GM21619 (cell line): ENCODE measurements around the gene PPFIA4.

Experiments
- ATAC-seq: cut with Tn5 transposase; IDR thresholded peaks from one replicate; pipeline ENCODE4 v1.9.1; 2021; ENCODE audit not compliant: unreplicated experiment

PPFIA4 gene

DNA sequence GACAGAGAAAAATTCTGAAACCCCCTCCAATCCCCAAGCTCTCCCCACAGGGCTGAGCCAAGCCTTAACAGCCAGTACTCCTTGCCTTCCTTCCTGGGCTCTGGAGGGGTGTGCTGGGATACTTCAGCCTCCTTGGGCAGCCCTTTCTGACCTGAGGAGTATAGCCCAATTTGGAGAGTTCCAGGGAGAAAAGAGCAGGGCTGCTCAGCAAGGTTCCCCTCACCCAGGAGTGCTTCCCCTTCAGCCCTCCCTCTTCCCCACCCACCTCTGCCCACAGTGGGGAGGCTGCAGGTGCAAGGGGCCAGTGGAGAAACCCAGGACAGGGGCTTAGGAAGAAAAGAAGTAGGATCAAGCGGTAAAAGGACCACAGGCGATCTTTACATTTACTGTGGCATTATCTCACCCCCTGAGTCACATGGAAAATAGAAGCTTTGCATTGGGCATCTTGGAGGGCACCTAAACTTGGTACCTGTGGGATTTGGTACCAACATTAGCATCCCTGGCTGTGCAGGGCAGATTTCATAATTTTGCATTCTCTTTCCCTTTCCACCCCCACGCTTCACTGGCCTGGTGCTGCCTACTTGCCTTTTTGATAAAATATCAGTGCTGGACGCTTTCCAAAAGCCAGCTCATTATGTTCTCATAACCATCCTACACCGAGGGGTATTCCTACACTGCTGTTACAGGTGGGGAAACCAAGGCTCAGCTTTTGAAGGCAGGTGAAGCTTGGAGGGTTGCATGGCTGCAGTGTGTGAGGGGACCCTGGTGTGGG lies 98.4 kb downstream of the PPFIA4 start:
- no peak for ATAC-seq

DNA sequence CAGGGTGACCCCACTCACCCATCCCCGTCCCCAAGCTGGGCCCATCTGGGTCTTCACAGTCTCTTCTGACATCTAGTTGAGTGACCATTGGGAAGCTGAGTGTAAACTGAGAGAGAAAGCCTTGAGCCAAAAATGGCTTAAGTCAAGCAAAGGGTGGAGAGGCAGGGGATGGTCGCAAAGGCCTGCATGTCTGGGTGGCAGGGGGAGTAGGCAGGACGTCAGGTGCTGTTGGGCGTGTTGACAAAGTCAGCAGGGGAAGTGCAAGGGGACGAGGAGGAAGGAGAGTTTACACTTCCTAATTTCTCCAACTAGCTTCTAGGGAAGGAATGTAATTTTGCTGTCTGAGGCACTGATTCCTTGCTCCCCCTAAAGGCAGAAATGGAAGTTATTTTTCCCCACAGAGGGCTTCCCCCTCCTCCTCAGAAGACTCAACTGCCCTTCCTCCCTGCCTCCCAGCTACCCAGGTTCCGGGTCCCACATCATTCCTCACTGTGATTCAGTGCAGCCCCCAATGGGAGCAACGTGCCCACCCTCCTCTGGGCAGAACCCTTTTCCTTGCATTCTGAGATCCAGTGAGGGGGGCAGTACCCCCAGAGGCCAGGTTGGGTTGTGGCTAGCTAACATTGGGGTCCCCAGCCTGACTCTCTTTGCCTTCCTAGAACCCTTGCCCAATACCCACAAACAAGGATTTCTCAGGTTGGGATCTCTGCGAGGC lies 100.0 kb downstream of the PPFIA4 start:
- no peak for ATAC-seq

DNA sequence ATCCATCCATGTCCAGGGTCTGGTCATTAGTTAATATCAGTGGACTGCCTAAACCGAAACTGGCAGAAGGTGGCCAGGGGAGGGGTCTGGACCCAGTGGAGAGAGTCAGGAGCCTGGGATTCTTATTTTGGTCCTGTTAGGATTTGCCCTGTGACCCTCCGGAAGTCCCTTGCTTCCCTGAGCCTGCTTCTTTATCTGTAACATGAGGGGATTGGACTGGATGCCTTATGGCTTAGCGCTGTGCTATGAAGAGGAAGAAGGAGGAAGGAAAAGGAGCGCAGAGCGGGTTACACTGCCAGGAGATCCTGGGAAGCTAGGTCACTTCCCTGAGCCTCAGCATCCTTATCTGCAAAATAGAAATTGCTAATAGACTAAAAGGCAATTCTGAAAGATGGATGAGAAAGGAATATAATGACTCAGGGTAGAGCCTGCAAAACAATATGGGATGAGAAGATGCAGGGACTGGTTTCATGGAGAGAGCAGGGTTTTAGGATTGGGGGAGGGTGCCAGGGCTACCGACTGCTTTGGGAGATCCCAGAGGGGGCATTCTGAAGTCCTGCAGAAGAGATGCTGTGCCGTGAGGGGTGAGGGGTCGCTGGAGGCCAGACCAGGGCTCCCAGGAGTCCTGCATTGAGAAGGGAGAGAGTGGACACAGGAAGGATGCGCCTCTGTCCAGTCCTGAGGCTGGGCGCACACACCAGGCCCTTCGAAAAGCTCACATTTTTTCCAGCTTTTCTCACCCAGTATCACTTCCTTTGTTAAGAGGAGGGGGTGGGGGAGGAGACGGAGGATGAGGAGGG lies 100.8 kb downstream of the PPFIA4 start:
- no peak for ATAC-seq

DNA sequence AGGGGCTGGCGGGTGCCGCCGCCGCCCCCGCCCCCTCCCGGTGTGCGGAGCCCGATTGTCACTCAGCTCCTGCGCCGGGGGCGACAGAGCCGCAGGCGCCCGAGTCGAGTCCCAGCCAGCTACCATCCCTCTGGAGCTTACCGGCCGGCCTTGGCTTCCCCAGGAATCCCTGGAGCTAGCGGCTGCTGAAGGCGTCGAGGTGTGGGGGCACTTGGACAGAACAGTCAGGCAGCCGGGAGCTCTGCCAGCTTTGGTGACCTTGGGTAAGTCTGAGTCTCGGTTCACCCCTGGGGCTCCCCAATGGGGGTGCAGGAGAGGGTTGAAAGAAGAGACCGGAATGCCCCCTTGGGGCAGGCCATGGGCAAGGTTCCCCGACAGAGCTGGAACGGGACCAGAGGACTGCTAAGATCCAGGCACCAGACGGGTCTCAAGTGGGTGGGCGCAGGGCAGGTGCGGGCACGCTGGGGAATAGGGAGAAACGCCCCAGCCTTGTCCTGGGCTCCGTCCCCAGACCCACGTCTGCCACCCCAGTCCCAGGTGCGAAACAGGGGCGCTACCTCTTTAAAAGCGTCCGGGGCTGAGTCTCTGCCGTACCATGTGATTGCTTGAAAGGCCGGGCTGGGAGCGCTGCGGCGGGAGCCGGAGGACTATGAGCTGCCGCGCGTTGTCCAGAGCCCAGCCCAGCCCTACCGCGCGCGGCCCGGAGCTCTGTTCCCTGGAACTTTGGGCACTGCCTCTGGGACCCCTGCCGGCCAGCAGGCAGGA lies 101.6 kb downstream of the PPFIA4 start, which contains the start of gene ADORA1:
TSS of gene ADORA1 (plus strand) at position 61 of the 765 bp plus-strand sequence. CDS start 1,116 bp downstream, outside the sequence.
- ATAC-seq = no peak

DNA sequence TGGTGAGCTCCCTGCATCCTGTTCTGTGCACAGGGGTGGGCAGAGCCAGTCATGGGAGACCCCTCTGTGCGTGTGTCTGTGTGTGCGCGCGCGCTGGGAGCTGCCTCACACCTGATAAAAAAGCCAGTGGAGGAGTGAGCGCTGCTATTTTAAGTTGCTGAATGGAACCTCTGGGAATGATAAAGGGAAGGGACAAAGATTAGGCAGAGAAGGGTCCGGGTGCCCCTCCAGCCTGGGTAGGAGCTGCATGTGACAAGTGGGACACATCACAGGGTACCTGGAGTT lies 102.1 kb downstream of the PPFIA4 start:
- no peak for ATAC-seq
